Head of caudate nucleus (tissue), 42 donors: ENCODE data around the gene NR4A1.
"Not testable (repeated sequence)": the region's sequence is repeated elsewhere in the genome, so short reads cannot be mapped to it uniquely, and the experiment has no call there.

Experiments used
- DNase-seq, 42 donors: peaks; one replicate each; pipeline versions ENCODE4 v3.0.0 to v3.0.0-alpha.2; 2020 to 2021; ENCODE audit warnings: mixed read lengths in 7 of 42
- intact Hi-C: fragments of 100-400 bp; cut with DNase I; formaldehyde crosslinking; loops from one replicate; pipeline ENCODE4 v1.15.0; 2022

The NR4A1 gene

GRCh38 chr12:52084491-52085231 lies 33.4 kb downstream of the NR4A1 start:
- intact Hi-C loops: no loop called here
- peak in 1 of 42 donors; percentile 18 for DNase-seq

- intact Hi-C loops: no loop called here
- no peak for DNase-seq
These were observed 34.5 kb downstream of the NR4A1 start for GRCh38 chr12:52085682-52086180.

DNA sequence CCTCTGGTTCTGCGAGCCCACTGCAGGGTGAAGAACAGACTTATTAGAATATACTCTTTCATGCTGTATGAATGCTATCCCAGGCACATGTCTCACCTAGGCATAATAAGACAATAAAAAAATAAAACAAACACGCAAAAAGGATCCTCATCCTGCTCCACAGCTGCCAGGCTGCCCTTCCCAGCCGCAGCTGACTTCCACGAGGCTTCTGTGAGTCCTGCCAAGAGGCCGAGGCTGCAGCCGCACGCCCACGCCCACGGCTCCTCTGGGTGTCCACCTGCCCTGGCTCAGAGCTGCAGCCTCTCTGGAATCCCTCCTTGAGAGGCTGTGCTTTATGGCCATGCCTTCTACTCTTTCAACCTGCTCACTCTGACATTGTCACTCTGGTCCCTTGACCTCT lies 35.1 kb downstream of the NR4A1 start:
- no peak for DNase-seq
- intact Hi-C loops: no loop called here

GRCh38 chr12:52086944-52087835 lies 35.9 kb downstream of the NR4A1 start:
- peak in 1 of 42 donors; percentile 13 for DNase-seq
- intact Hi-C loops: no loop called here

- DNase-seq: peak in 3 of 42 donors; percentile 18 to 33 (median 26)
- intact Hi-C loops: no loop called here
These were observed 36.9 kb downstream of the NR4A1 start for GRCh38 chr12:52087961-52088820.

DNA sequence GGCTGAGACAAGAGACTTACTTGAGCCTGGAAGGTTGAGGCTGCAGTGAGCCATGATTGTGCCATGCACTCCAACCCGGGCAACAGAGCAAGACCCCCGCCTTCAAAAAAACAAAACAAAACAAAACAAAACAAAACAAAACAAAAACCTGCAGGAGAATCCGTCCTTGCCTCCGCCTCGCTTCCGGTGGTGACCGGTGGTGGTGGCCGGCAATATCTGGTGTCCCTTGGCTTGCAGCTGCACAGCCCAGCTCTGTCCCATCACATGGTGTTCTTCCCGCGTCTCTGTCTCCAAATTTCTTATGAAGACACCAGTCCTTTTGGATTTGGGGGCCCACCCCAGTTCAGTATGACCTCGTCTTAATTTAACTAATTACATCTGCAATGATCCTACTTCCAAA lies 38.2 kb downstream of the NR4A1 start:
- DNase-seq: peak in 1 of 42 donors; percentile 27
- intact Hi-C loops: no loop called here

- DNase-seq: no peak
- intact Hi-C loops: no loop called here
These were observed 39.0 kb downstream of the NR4A1 start for GRCh38 chr12:52090291-52090690.

- DNase-seq: no peak
- intact Hi-C loops: no loop called here
These were observed 39.8 kb downstream of the NR4A1 start for GRCh38 chr12:52091061-52091460.

DNA sequence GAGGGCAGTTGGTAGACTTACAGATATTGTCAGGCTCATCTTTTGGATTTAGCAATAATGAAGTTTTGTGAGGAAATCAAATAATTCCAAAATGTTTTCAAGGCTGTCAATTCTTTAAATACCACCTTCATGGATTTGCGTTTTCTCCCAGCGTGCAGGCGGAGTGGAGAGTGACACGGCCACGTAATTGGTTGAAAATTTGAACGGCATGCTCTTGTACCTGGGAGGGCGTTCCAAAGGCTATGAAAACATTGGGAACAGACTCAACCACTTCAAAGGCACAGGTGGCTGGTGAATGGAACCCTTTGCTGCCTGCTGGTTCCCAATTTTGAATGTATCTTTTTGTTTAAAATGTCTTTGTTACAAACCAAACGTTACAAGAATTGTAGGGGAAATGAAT lies 40.6 kb downstream of the NR4A1 start:
- DNase-seq: peak in 1 of 42 donors; percentile 32
- intact Hi-C loops: no loop called here

DNA sequence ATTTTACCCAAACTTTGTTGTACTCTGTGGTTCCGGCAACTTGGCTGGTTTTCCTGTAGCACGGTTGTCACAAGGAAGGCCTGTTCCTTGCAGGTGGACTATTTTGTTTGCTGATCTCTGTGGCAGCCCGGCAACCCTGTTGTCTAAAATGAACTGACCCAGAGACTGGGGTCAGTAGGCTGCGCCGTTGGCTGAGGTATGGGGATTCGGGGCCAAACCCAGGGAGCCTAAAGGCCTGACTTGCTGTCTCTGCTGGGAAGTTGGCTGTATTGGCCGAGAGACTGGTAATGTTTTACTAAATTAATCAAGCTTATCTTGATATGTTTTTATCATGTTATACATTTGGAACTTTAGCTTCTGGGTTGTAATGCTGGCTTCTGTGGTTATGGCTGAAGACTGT lies 42.1 kb downstream of the NR4A1 start:
- intact Hi-C loops: no loop called here
- DNase-seq: peak in 1 of 42 donors; percentile 24

GRCh38 chr12:52096332-52097044 lies 45.2 kb downstream of the NR4A1 start:
- DNase-seq: no peak
- intact Hi-C loops: no loop called here

- peak in 1 of 42 donors; percentile 19 for DNase-seq
- intact Hi-C loops: no loop called here
These were observed 45.9 kb downstream of the NR4A1 start for GRCh38 chr12:52097045-52097666.

GRCh38 chr12:52104431-52105089 lies 53.3 kb downstream of the NR4A1 start:
- DNase-seq, intact Hi-C loops: not testable (repeated sequence)
